DMS 273 treated with DMSO at 0.1 percent for 48 hours (cell line): Measurements from ENCODE around the gene OR5J2.
"Not testable (repeated sequence)": the region's sequence is repeated elsewhere in the genome, so short reads cannot be mapped to it uniquely, and the experiment has no call there.

ENCODE experiments used
- DNase-seq: peaks from one replicate; lab custom pipeline; 2025; lab: John Stamatoyannopoulos, UW

The OR5J2 gene

GRCh38 chr11:56176318-56176717 lies at the start of gene OR5J2:
TSS of gene OR5J2 (plus strand) at chr11:56176618. CDS start at chr11:56176618, 0 bp downstream.
- DNase-seq, result no peak

- DNase-seq, result no peak
These were observed 36.2 kb upstream of the OR5J2 start, which contains the start of gene OR8J3 for GRCh38 chr11:56140151-56140661. TSS of gene OR8J3 (minus strand) at chr11:56140201. CDS start at chr11:56137718, 2,483 bp downstream.

- not testable (repeated sequence) for DNase-seq
These were observed 32.7 kb upstream of the OR5J2 start for GRCh38 chr11:56143681-56144080.

- no peak for DNase-seq
These were observed 25.0 kb upstream of the OR5J2 start for GRCh38 chr11:56151376-56151775.

- no peak for DNase-seq
These were observed 24.1 kb upstream of the OR5J2 start for GRCh38 chr11:56152333-56152732.

- DNase-seq, result no peak
These were observed 16.2 kb upstream of the OR5J2 start, which contains the start of gene OR8K5 for GRCh38 chr11:56160217-56160616. TSS of gene OR8K5 (minus strand) at chr11:56160317. CDS start at chr11:56160317, 0 bp downstream.

GRCh38 chr11:56163804-56164203 lies 12.6 kb upstream of the OR5J2 start:
- DNase-seq, result no peak

- no peak for DNase-seq
These were observed 4.1 kb upstream of the OR5J2 start for GRCh38 chr11:56172256-56172830.

- no peak for DNase-seq
These were observed 7.0 kb downstream of the OR5J2 start for GRCh38 chr11:56183459-56183858.

- DNase-seq, result no peak
These were observed 12.2 kb downstream of the OR5J2 start for GRCh38 chr11:56188602-56189001.

- DNase-seq, result no peak
These were observed 20.3 kb downstream of the OR5J2 start for GRCh38 chr11:56196705-56197104.

GRCh38 chr11:56197367-56197766 lies 20.9 kb downstream of the OR5J2 start:
- no peak for DNase-seq

GRCh38 chr11:56207790-56208189 lies 31.4 kb downstream of the OR5J2 start:
- no peak for DNase-seq

- no peak for DNase-seq
These were observed 38.1 kb downstream of the OR5J2 start for GRCh38 chr11:56214537-56214936.

- not testable (repeated sequence) for DNase-seq
These were observed 43.3 kb downstream of the OR5J2 start for GRCh38 chr11:56219735-56220134.
